NOMO-1 treated with DMSO at 0.1 percent for 48 hours (cell line): ENCODE data around the gene VEPH1.

Experiments
- DNase-seq: peaks from one replicate; lab custom pipeline; 2025; ENCODE audit not compliant: unreplicated experiment; lab: John Stamatoyannopoulos, UW

Gene VEPH1

GRCh38 chr3:157390713-157391515 is 112.3 kb downstream of the VEPH1 start:
- DNase-seq = no peak

GRCh38 chr3:157388976-157389375 is 114.2 kb downstream of the VEPH1 start:
- DNase-seq = no peak

GRCh38 chr3:157387708-157388435 is 115.3 kb downstream of the VEPH1 start:
- no peak for DNase-seq

- DNase-seq = no peak
Measured at GRCh38 chr3:157384491-157384890, 118.7 kb downstream of the VEPH1 start.

- no peak for DNase-seq
Measured at GRCh38 chr3:157384031-157384430, 119.2 kb downstream of the VEPH1 start.

GRCh38 chr3:157381606-157382005 is 121.6 kb downstream of the VEPH1 start:
- DNase-seq = no peak

- DNase-seq = no peak
Measured at GRCh38 chr3:157379525-157380140, 123.6 kb downstream of the VEPH1 start.

GRCh38 chr3:157376603-157377300 is 126.5 kb downstream of the VEPH1 start:
- no peak for DNase-seq

GRCh38 chr3:157375342-157375986 is 127.8 kb downstream of the VEPH1 start:
- DNase-seq = no peak

- no peak for DNase-seq
Measured at GRCh38 chr3:157374933-157375332, 128.3 kb downstream of the VEPH1 start.

GRCh38 chr3:157373783-157374182 is 129.4 kb downstream of the VEPH1 start:
- no peak for DNase-seq

GRCh38 chr3:157370867-157371266 is 132.3 kb downstream of the VEPH1 start:
- DNase-seq = no peak

- no peak for DNase-seq
Measured at GRCh38 chr3:157369727-157370421, 133.3 kb downstream of the VEPH1 start.

- DNase-seq = no peak
Measured at GRCh38 chr3:157368171-157368570, 135.0 kb downstream of the VEPH1 start.

GRCh38 chr3:157363393-157363792 is 139.8 kb downstream of the VEPH1 start:
- no peak for DNase-seq

GRCh38 chr3:157362348-157362747 is 140.9 kb downstream of the VEPH1 start:
- DNase-seq = no peak

- no peak for DNase-seq
Measured at GRCh38 chr3:157360044-157360443, 143.2 kb downstream of the VEPH1 start.

- no peak for DNase-seq
Measured at GRCh38 chr3:157356541-157356940, 146.7 kb downstream of the VEPH1 start.

GRCh38 chr3:157355276-157355675 is 147.9 kb downstream of the VEPH1 start:
- DNase-seq = no peak

GRCh38 chr3:157354722-157355121 is 148.5 kb downstream of the VEPH1 start:
- no peak for DNase-seq
